Measurements from ENCODE around the gene MACC1.
"Not testable (repeated sequence)": the region's sequence is repeated elsewhere in the genome, so short reads cannot be mapped to it uniquely, and the experiment has no call there.

MACC1 gene

GRCh38 chr7:20207811-20208210 is 9.4 kb downstream of the MACC1 start:
- not testable (repeated sequence) for DNase-seq (ENCODE audit: low spot score)

- no peak for DNase-seq (ENCODE audit: low spot score)
Observed at GRCh38 chr7:20206104-20206896, 10.9 kb downstream of the MACC1 start.

- no peak for DNase-seq (ENCODE audit: low spot score)
Observed at GRCh38 chr7:20203316-20203715, 13.9 kb downstream of the MACC1 start.

GRCh38 chr7:20201380-20201779 is 15.8 kb downstream of the MACC1 start:
- no peak for DNase-seq (ENCODE audit: low spot score)

GRCh38 chr7:20200971-20201370 is 16.2 kb downstream of the MACC1 start:
- no peak for DNase-seq (ENCODE audit: low spot score)

- no peak for DNase-seq (ENCODE audit: low spot score)
Observed at GRCh38 chr7:20200361-20200760, 16.8 kb downstream of the MACC1 start.

GRCh38 chr7:20199015-20199737 is 18.0 kb downstream of the MACC1 start:
- no peak for DNase-seq (ENCODE audit: low spot score)

- no peak for DNase-seq (ENCODE audit: low spot score)
Observed at GRCh38 chr7:20198260-20198659, 18.9 kb downstream of the MACC1 start.

GRCh38 chr7:20197837-20198236 is 19.3 kb downstream of the MACC1 start:
- DNase-seq (ENCODE audit: low spot score), result no peak

GRCh38 chr7:20197125-20197748 is 19.9 kb downstream of the MACC1 start:
- DNase-seq (ENCODE audit: low spot score), result no peak

GRCh38 chr7:20194343-20194995 is 22.7 kb downstream of the MACC1 start:
- no peak for DNase-seq (ENCODE audit: low spot score)

GRCh38 chr7:20193873-20194272 is 23.3 kb downstream of the MACC1 start:
- no peak for DNase-seq (ENCODE audit: low spot score)

- no peak for DNase-seq (ENCODE audit: low spot score)
Observed at GRCh38 chr7:20193242-20193777, 23.9 kb downstream of the MACC1 start.

GRCh38 chr7:20191391-20191869 is 25.8 kb downstream of the MACC1 start:
- no peak for DNase-seq (ENCODE audit: low spot score)

GRCh38 chr7:20190560-20191390 is 26.4 kb downstream of the MACC1 start:
- DNase-seq (ENCODE audit: low spot score), result no peak

GRCh38 chr7:20189852-20190251 is 27.3 kb downstream of the MACC1 start:
- DNase-seq (ENCODE audit: low spot score), result no peak

- DNase-seq (ENCODE audit: low spot score), result no peak
Observed at GRCh38 chr7:20188567-20188966, 28.6 kb downstream of the MACC1 start.

- DNase-seq (ENCODE audit: low spot score), result not testable (repeated sequence)
Observed at GRCh38 chr7:20187850-20188249, 29.3 kb downstream of the MACC1 start.

- DNase-seq (ENCODE audit: low spot score), result no peak
Observed at GRCh38 chr7:20185988-20186387, 31.2 kb downstream of the MACC1 start.

GRCh38 chr7:20183086-20183485 is 34.1 kb downstream of the MACC1 start:
- DNase-seq (ENCODE audit: low spot score), result no peak

GRCh38 chr7:20176578-20177242 is 40.5 kb downstream of the MACC1 start:
- DNase-seq (ENCODE audit: low spot score), result no peak

All from D341Med (cell line).